Body of pancreas (tissue), 4 donors: ENCODE results near the gene SORCS1.

Source experiments
- CTCF ChIP-seq, 7 experiments: fragments of 450-650 bp in 4 of 7; fragments of 200-600 bp in 3 of 7; sonication (generic) in 3 of 7; IDR thresholded peaks; one replicate each; pipeline ENCODE4 v1.5.1; 2016 to 2019; ENCODE audit warnings: antibody characterized with exemption in 7 of 7
- POLR2A ChIP-seq, 3 donors: fragments of 450-650 bp; IDR thresholded peaks; one replicate each; pipeline ENCODE4 v1.6.1; 2016; ENCODE audit warnings: antibody characterized with exemption in 3 of 3, mild to moderate bottlenecking in 2 of 3

- no peak for TF ChIP-seq POLR2A (IDR thresholded peaks at IDR 0.05)
- TF ChIP-seq CTCF (IDR thresholded peaks at IDR 0.05) = no peak
Observed at GRCh38 chr10:107118866-107119265, 45.6 kb downstream of the SORCS1 start.
